Astrocyte of the spinal cord (primary cell): ENCODE data around the gene CCDC141.
A peak's percentile ranks its signal among the peaks of the same experiment; 100 is the strongest.

Experiments
- DNase-seq: peaks from one replicate; pipeline ENCODE4 v3.0.0; 2011; ENCODE audit warnings: low read depth, low spot score
- H3K4me3 ChIP-seq: 2 replicates; pipeline ENCODE4 v1.5.1; 2011; ENCODE audit warnings: low read depth, mild to moderate bottlenecking, low read length, moderate library complexity
- CTCF ChIP-seq: IDR thresholded peaks from 2 replicates; pipeline ENCODE4 v1.5.1; 2012; ENCODE audit warnings: low read depth, mild to moderate bottlenecking, low read length, inconsistent platforms
- in situ Hi-C: cut with HindIII; loops from 2 replicates; pipeline ENCODE4 v1.10.0; 2017; ENCODE audit warnings: low sequenced_read_pairs

CCDC141 gene

GRCh38 chr2:178824181-178824580 is 225.8 kb downstream of the CCDC141 start:
- DNase-seq: no peak
- in situ Hi-C loops: no loop called here
- no peak for TF ChIP-seq CTCF

DNA sequence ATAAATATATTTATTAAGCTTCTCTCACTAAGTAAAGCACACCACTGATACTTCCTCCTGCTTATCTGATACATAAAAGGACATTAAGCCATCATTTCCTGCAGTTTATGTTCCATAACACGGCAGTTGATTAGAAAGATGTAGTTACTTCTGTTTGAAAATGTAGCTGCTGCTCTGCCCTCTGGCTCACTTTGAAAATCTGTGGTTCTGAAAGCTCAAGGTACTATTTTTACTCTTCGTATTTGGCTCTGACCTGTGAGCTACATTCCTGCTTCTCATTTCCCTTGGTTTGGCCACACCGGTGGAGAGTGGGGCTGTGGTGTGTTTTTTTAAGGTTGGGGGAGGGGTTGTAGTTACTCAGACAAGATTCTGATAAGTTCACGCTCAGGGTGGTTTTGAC is 229.9 kb downstream of the CCDC141 start:
- no peak overlapping the region for H3K4me3 ChIP-seq
- in situ Hi-C loops: no loop called here
- peak; percentile 40 for DNase-seq
- no peak for TF ChIP-seq CTCF

More at GRCh38 chr2:178824181-178824580, 225.8 kb downstream of the CCDC141 start:
- no peak overlapping the region for H3K4me3 ChIP-seq

GRCh38 chr2:178819147-178819875 is 230.6 kb downstream of the CCDC141 start:
- in situ Hi-C loops: no loop called here
- DNase-seq: no peak
- no peak for TF ChIP-seq CTCF
- H3K4me3 ChIP-seq: no peak overlapping the region

- in situ Hi-C loops: no loop called here
- no peak overlapping the region for H3K4me3 ChIP-seq
- peak; percentile 8 for DNase-seq
- TF ChIP-seq CTCF: no peak
Observed at GRCh38 chr2:178811901-178812300, 238.0 kb downstream of the CCDC141 start.

DNA sequence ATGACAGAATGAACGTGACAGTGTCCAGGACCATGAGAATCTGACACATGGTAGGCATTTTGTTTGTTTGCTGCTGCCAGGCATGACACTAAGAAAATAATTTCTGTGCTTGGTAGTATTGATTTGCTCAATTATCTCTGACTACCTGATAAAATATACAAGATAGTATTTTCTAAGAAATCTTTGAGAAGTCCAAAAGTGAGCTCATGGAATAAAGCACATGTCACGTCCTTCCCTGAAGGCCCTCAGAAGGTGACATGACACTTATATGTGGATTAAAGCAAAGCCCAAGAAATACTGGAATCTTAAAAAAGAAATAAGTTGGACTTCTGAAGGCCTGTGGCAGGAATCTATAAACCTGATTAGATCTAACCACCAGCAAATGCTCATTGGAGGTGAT is 238.9 kb downstream of the CCDC141 start:
- no peak overlapping the region for H3K4me3 ChIP-seq
- no peak for TF ChIP-seq CTCF
- in situ Hi-C loops: no loop called here
- DNase-seq: no peak

DNA sequence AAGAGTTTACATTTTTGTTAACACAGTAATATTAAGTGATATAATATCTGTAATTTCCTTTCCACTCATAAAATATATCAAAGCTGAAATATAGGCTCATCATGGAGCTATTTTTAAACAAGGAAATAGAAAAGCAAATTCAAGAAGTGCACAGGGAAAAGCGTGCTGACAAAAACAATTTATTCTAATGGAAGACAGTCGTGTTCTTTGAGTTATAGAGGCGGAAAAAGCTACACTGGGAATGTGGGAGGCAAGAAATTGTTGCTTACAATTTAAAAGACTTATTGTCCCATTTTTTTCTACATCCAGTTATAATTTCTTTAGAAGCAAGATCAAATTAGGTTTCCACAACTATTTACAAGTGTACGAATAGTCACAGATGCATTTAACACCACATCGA is 239.5 kb downstream of the CCDC141 start:
- in situ Hi-C loops: no loop called here
- no peak overlapping the region for H3K4me3 ChIP-seq
- no peak for TF ChIP-seq CTCF
- no peak for DNase-seq
